ENCODE data around the gene SNRNP40.

The SNRNP40 gene

DNA sequence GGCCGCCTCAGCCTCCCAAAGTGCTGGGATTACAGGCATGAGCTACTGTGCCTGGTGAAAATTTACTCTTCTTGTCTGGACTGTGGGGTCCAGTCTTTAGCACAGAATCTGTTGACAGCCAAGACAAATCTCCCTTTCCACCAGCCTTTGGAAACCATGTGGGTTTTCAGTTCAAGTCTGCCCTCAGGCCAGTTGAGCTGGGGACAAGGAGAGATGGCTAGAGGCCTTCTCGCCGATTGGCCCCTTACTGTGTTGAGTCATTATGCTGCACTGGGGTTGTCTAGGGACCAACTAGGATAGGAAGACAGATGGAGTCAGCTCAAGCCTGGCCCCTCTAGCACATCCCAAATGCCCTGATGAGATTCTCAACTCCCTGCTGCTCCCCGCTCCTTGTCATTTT, 48.3 kb downstream of the SNRNP40 start:
- CTCF ChIA-PET, result interaction anchor here (1.1 kb wide), 1 partner anchor 43 kb away, joined by 3 read pairs; no protein-coding TSS in a partner anchor
- POLR2A ChIA-PET, result no interaction called here
- WGBS (ENCODE audit: insufficient coverage), result 100% methylated on average over 4 of the region's 4 CpGs

DNA sequence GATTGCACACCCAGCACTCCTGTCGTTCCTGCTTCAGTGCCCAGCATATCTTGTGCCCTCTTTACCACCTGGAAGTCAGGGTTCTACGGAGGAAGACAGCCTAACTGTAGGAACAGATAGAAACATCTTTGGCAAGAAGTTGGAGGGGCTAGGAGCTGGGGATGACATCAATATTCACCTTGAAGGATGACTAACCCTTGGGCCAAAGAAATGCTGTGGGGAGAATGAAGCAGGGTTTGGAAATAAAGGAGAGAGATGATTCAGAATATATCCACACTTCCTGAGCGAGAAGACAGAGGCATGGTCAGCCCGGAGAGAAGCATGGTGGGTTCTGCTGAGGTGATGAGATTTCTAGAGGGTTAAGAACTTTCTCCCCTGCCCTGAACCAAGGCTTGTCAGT, 52.3 kb downstream of the SNRNP40 start:
- no peaks in the 10 kb centered on the region for H3K36me3 ChIP-seq (ENCODE audit: control insufficient read depth in 4 of 4, insufficient read depth in 4 of 4, low read length in 3 of 4)
- H3K27ac ChIP-seq (ENCODE audit: insufficient read depth in 1 of 2, low read depth in 1 of 2, low read length in 2 of 2, poor library complexity in 1 of 2, severe bottlenecking in 2 of 2), result no peak overlapping the region
- WGBS (ENCODE audit: insufficient coverage), result 88% methylated on average over 3 of the region's 4 CpGs
- peaks cover 0 to 23% (median 17%) of the 10 kb centered on the region in 5 experiments for H3K27me3 ChIP-seq (replicated peaks in 2 of 5; ENCODE audit: control insufficient read depth in 4 of 5, insufficient read depth in 5 of 5, low read length in 4 of 5)
- POLR2A ChIA-PET, result no interaction called here
- H3K9me3 ChIP-seq (ENCODE audit: control extremely low read depth in 1 of 5, control insufficient read depth in 4 of 5, insufficient read depth in 2 of 5, low read depth in 1 of 5, low read length in 4 of 5), result no peaks in the 10 kb centered on the region
- CTCF ChIA-PET, result no interaction called here
- DNase-seq, result no peak
- peaks cover 0 to 7% (median 4%) of the 10 kb centered on the region in 4 experiments for H3K4me1 ChIP-seq (ENCODE audit: control extremely low read depth in 1 of 4, control insufficient read depth in 4 of 4, insufficient read depth in 4 of 4, low read length in 3 of 4)
- no peak overlapping the region for H3K4me3 ChIP-seq (ENCODE audit: control insufficient read depth in 1 of 7, extremely low read depth in 1 of 7, insufficient read depth in 4 of 7, low read depth in 2 of 7, low read length in 6 of 7)

More for the DNA sequence above, 48.3 kb downstream of the SNRNP40 start:
- no peak for DNase-seq
- H3K4me1 ChIP-seq (ENCODE audit: control extremely low read depth in 1 of 4, control insufficient read depth in 4 of 4, insufficient read depth in 4 of 4, low read length in 3 of 4), result no peaks in the 10 kb centered on the region
- H3K36me3 ChIP-seq (ENCODE audit: control insufficient read depth in 4 of 4, insufficient read depth in 4 of 4, low read length in 3 of 4), result no peaks in the 10 kb centered on the region
- H3K9me3 ChIP-seq (ENCODE audit: control extremely low read depth in 1 of 5, control insufficient read depth in 4 of 5, insufficient read depth in 2 of 5, low read depth in 1 of 5, low read length in 4 of 5), result no peaks in the 10 kb centered on the region
- H3K27ac ChIP-seq (ENCODE audit: insufficient read depth in 1 of 2, low read depth in 1 of 2, low read length in 2 of 2, poor library complexity in 1 of 2, severe bottlenecking in 2 of 2), result no peak overlapping the region
- peaks cover 0 to 3% (median 0%) of the 10 kb centered on the region in 5 experiments for H3K27me3 ChIP-seq (replicated peaks in 2 of 5; ENCODE audit: control insufficient read depth in 4 of 5, insufficient read depth in 5 of 5, low read length in 4 of 5)
- H3K4me3 ChIP-seq (ENCODE audit: control insufficient read depth in 1 of 7, extremely low read depth in 1 of 7, insufficient read depth in 4 of 7, low read depth in 2 of 7, low read length in 6 of 7), result no peak overlapping the region

DNA sequence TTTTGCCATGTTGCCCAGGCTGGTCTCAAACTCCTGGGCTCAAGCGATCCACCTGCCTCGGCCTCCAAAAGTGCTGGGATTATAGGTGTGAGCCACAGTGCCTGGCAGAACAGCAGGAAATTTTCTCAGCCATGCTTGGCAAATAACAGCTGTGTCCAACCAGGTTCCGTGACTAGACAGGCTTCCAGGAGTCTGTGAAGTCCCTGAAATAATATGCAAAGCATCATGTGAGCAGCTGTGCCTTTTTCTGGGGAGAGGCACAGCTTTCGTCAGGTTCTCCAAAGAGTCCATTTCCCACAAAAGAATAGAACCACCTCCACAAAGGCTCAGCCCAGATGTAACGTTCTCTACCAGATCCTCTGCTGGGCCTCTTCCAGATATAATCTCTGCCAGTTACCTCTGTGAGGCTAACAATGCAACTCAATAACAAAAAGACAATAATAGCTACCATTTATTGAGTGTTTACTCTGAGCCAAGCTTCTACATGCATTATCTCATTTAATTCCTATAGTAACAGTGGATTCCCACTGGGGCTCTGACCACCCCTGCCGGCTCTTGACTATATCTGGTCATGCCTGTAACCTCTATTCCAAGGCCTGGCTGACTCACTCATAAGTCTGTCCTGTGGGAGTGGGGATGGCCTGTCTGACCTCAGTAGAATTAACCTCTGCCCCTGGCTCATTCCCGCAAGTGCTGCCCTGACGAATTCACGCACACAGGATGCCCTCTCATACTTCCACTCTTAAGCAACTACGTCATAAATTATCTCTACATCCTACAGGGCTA, 52.9 kb downstream of the SNRNP40 start:
- Histone ChIP-seq H3K36me3 (ENCODE audit: control insufficient read depth in 4 of 4, insufficient read depth in 4 of 4, low read length in 3 of 4) (no peaks in the 10 kb centered on the region), H3K27me3 (replicated peaks in 2 of 5; ENCODE audit: control insufficient read depth in 4 of 5, insufficient read depth in 5 of 5, low read length in 4 of 5) (peaks cover 3 to 29% (median 20%) of the 10 kb centered on the region in 5 experiments), H3K4me3 (ENCODE audit: control insufficient read depth in 1 of 7, extremely low read depth in 1 of 7, insufficient read depth in 4 of 7, low read depth in 2 of 7, low read length in 6 of 7) (no peak overlapping the region), H3K27ac (ENCODE audit: insufficient read depth in 1 of 2, low read depth in 1 of 2, low read length in 2 of 2, poor library complexity in 1 of 2, severe bottlenecking in 2 of 2) (no peak overlapping the region), H3K9me3 (ENCODE audit: control extremely low read depth in 1 of 5, control insufficient read depth in 4 of 5, insufficient read depth in 2 of 5, low read depth in 1 of 5, low read length in 4 of 5) (no peaks in the 10 kb centered on the region), H3K4me1 (ENCODE audit: control extremely low read depth in 1 of 4, control insufficient read depth in 4 of 4, insufficient read depth in 4 of 4, low read length in 3 of 4) (peaks cover 0 to 12% (median 10%) of the 10 kb centered on the region in 4 experiments)
- ChIA-PET CTCF (no interaction called here), POLR2A (no interaction called here)
- 85% methylated on average over 10 of the region's 10 CpGs for WGBS (ENCODE audit: insufficient coverage)
- no peak for DNase-seq

DNA sequence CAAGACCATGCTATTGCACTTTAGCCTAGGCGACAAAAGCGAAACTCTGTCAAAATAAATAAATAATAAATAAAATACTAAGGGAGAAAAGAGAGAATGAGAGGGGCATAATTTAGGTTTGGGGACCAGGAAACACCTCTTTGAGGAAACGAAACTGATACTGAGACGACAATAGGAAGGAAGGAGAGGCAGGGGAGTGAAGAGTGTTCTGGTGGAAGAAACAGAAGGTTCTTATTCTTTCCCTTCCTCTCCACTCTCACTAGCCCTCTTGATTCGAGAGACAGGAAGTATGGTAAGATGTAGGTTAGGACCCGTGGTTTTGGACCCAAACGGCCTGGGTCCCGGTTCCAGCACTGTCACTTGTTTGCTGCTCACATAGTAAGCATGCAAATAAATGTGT, 55.3 kb downstream of the SNRNP40 start:
- peaks cover 7 to 51% (median 37%) of the 10 kb centered on the region in 5 experiments for H3K27me3 ChIP-seq (replicated peaks in 2 of 5; ENCODE audit: control insufficient read depth in 4 of 5, insufficient read depth in 5 of 5, low read length in 4 of 5)
- POLR2A ChIA-PET, result no interaction called here
- 0% methylated on average over 5 of the region's 8 CpGs for WGBS (ENCODE audit: insufficient coverage)

DNA sequence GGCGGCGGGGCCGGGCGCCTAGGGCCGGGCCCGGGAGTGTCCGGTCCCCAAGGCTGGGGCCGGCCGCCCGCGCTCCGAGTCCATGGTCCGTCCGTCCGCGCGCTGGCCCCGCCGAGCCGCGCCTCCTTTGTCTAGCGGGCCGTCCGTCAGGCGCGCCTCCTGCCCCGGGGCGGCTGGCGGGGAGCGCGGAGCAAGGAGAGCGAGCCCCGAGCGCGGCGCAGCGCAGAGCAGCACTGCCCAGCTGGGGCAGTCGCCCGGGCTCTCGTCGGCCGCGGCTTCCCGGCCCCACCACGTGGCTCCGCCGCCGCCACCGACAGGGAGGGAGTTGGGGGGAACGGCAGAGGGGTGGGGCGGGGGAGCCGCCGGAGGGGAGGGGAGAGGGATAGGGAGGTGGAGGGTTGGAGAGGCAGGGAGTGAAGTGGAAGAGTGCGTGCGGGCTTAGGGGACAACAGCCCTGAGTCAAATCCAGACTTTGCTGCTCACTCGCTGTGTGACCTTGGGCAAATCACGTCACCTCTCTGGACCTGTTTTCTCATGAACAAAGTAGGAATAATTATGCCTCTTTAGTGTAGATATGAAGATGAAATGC, 56.8 kb downstream of the SNRNP40 start, which contains the start of gene NKAIN1:
Gene NKAIN1, minus strand, starts transcription at position 235 of the 589 bp plus-strand sequence. CDS start 340 bp downstream, outside the sequence.
- ChIA-PET CTCF (no interaction called here), POLR2A (no interaction called here)
- peaks cover 0 to 14% (median 11%) of the 10 kb centered on the region in 4 experiments for H3K4me1 ChIP-seq (ENCODE audit: control extremely low read depth in 1 of 4, control insufficient read depth in 4 of 4, insufficient read depth in 4 of 4, low read length in 3 of 4)
- WGBS (ENCODE audit: insufficient coverage), result 1% methylated on average over 40 of the region's 57 CpGs
- no peaks in the 10 kb centered on the region for H3K9me3 ChIP-seq (ENCODE audit: control extremely low read depth in 1 of 5, control insufficient read depth in 4 of 5, insufficient read depth in 2 of 5, low read depth in 1 of 5, low read length in 4 of 5)
- DNase-seq, result peak in 2 of 3 donors; percentile 14 to 42
- no peaks in the 10 kb centered on the region for H3K36me3 ChIP-seq (ENCODE audit: control insufficient read depth in 4 of 4, insufficient read depth in 4 of 4, low read length in 3 of 4)
- peak within 1 kb of the TSS; percentile 8 to 66 (median 43) for H3K4me3 ChIP-seq (ENCODE audit: control insufficient read depth in 1 of 7, extremely low read depth in 1 of 7, insufficient read depth in 4 of 7, low read depth in 2 of 7, low read length in 6 of 7)
- H3K27me3 ChIP-seq (replicated peaks in 2 of 5; ENCODE audit: control insufficient read depth in 4 of 5, insufficient read depth in 5 of 5, low read length in 4 of 5), result peaks cover 9 to 66% (median 40%) of the 10 kb centered on the region in 5 experiments
- no peak within 1 kb of the TSS for H3K27ac ChIP-seq (ENCODE audit: insufficient read depth in 1 of 2, low read depth in 1 of 2, low read length in 2 of 2, poor library complexity in 1 of 2, severe bottlenecking in 2 of 2)

More for the DNA sequence above, 55.3 kb downstream of the SNRNP40 start:
- CTCF ChIA-PET, result no interaction called here
- Histone ChIP-seq H3K9me3 (ENCODE audit: control extremely low read depth in 1 of 5, control insufficient read depth in 4 of 5, insufficient read depth in 2 of 5, low read depth in 1 of 5, low read length in 4 of 5) (no peaks in the 10 kb centered on the region), H3K4me1 (ENCODE audit: control extremely low read depth in 1 of 4, control insufficient read depth in 4 of 4, insufficient read depth in 4 of 4, low read length in 3 of 4) (peaks cover 0 to 14% (median 11%) of the 10 kb centered on the region in 4 experiments), H3K4me3 (ENCODE audit: control insufficient read depth in 1 of 7, extremely low read depth in 1 of 7, insufficient read depth in 4 of 7, low read depth in 2 of 7, low read length in 6 of 7) (no peak overlapping the region), H3K36me3 (ENCODE audit: control insufficient read depth in 4 of 4, insufficient read depth in 4 of 4, low read length in 3 of 4) (no peaks in the 10 kb centered on the region), H3K27ac (ENCODE audit: insufficient read depth in 1 of 2, low read depth in 1 of 2, low read length in 2 of 2, poor library complexity in 1 of 2, severe bottlenecking in 2 of 2) (no peak overlapping the region)
- DNase-seq, result peak in 2 of 3 donors; percentile 16 to 25

DNA sequence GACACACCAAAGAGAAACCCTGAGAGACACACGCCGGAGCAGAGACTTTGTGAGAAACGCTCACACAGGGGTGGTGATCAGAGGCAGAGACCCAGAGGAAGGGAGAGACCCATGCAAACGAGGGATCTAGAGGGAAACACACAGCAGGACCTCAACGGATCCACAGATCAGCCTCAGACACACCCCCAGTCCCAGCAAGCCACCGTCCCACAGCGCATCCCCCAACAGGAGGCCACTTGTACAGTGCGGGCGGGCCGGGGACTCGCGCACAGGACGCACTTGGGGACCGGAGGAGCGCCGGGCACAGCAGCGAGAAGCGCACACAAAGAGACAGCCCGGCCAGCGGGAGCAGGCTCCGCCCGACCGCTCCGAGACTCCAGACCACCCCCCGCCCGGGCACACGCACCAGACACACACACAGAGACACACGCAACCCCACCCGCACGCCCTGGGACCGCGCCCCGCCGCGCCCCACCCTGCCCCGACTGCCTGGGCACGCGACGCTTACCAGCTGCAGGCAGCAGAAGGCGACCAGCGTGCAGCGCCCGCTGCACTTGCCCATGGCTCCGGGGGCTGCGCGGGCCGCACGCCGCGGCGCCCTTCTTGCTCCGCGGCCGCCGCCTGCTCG, 57.5 kb downstream of the SNRNP40 start:
- WGBS (ENCODE audit: insufficient coverage), result 1% methylated on average over 29 of the region's 56 CpGs
- no peak overlapping the region for H3K27ac ChIP-seq (ENCODE audit: insufficient read depth in 1 of 2, low read depth in 1 of 2, low read length in 2 of 2, poor library complexity in 1 of 2, severe bottlenecking in 2 of 2)
- H3K4me1 ChIP-seq (ENCODE audit: control extremely low read depth in 1 of 4, control insufficient read depth in 4 of 4, insufficient read depth in 4 of 4, low read length in 3 of 4), result peaks cover 0 to 14% (median 11%) of the 10 kb centered on the region in 4 experiments
- peak in 2 of 3 donors; percentile 49 to 63 for DNase-seq
- ChIA-PET POLR2A (no interaction called here), CTCF (no interaction called here)
- peaks cover 9 to 71% (median 40%) of the 10 kb centered on the region in 5 experiments for H3K27me3 ChIP-seq (replicated peaks in 2 of 5; ENCODE audit: control insufficient read depth in 4 of 5, insufficient read depth in 5 of 5, low read length in 4 of 5)
- H3K36me3 ChIP-seq (ENCODE audit: control insufficient read depth in 4 of 4, insufficient read depth in 4 of 4, low read length in 3 of 4), result no peaks in the 10 kb centered on the region
- H3K9me3 ChIP-seq (ENCODE audit: control extremely low read depth in 1 of 5, control insufficient read depth in 4 of 5, insufficient read depth in 2 of 5, low read depth in 1 of 5, low read length in 4 of 5), result no peaks in the 10 kb centered on the region
- H3K4me3 ChIP-seq (ENCODE audit: control insufficient read depth in 1 of 7, extremely low read depth in 1 of 7, insufficient read depth in 4 of 7, low read depth in 2 of 7, low read length in 6 of 7), result peak overlapping the region; percentile 8 to 66 (median 25)

All from common myeloid progenitor, CD34-positive (primary cell).